Gastrocnemius medialis (tissue), 4 donors: ENCODE results near the gene NUDT22. TPM values are rescaled to one million over a fixed set of nuclear protein-coding genes. Genes with fewer than 3 reads are reported as not detected.
A peak's percentile ranks its signal among the peaks of the same experiment; 100 is the strongest.

Experiments used
- ATAC-seq, 2 donors: fragments of 150-250 bp; one replicate each; pipeline ENCODE4 v1.9.1; 2016
- DNase-seq, 2 donors: peaks; one replicate each; pipeline ENCODE4 v3.0.0-alpha.2; 2019
- H3K27ac ChIP-seq, 4 donors: fragments of 200-600 bp; sonication (generic); 1 replicate in 1 of 4; 2 replicates in 3 of 4; pipeline ENCODE4 v1.5.1; 2016 to 2018; ENCODE audit warnings: mild to moderate bottlenecking in 2 of 4, moderate library complexity in 1 of 4
- H3K27me3 ChIP-seq, 3 donors: fragments of 200-600 bp; sonication (generic) in 2 of 3; 1 replicate in 1 of 3; 2 replicates in 2 of 3; pipeline versions ENCODE4 v1.5.1 to v1.6.0; 2016 to 2019; ENCODE audit warnings: mild to moderate bottlenecking in 1 of 3, moderate library complexity in 1 of 3
- H3K36me3 ChIP-seq, 2 donors: fragments of 200-600 bp; sonication (generic) in 1 of 2; one replicate each; pipeline ENCODE4 v1.5.1; 2017 to 2018
- H3K4me1 ChIP-seq, 2 donors: fragments of 200-600 bp; sonication (generic) in 1 of 2; one replicate each; pipeline ENCODE4 v1.5.1; 2016 to 2017; ENCODE audit warnings: mild to moderate bottlenecking in 2 of 2
- H3K4me3 ChIP-seq, 4 donors: fragments of 200-600 bp; sonication (generic) in 3 of 4; 1 replicate in 1 of 4; 2 replicates in 3 of 4; pipeline ENCODE4 v1.5.1; 2016 to 2019; ENCODE audit warnings: mild to moderate bottlenecking in 2 of 4
- H3K9me3 ChIP-seq, 3 donors: fragments of 200-600 bp; sonication (generic) in 2 of 3; 1 replicate in 1 of 3; 2 replicates in 2 of 3; pipeline ENCODE4 v1.5.1; 2016 to 2019
- CTCF ChIP-seq, 5 experiments: fragments of 450-650 bp in 3 of 5; fragments of 200-600 bp in 2 of 5; sonication (generic) in 2 of 5; IDR thresholded peaks in 4 of 5; conservative IDR thresholded peaks in 1 of 5; 1 replicate in 4 of 5; 2 replicates in 1 of 5; pipeline ENCODE4 v1.5.1; 2016 to 2019; ENCODE audit warnings: antibody characterized with exemption in 5 of 5, mild to moderate bottlenecking in 3 of 5, moderate library complexity in 3 of 5
- POLR2A ChIP-seq, 2 donors: fragments of 450-650 bp; IDR thresholded peaks; one replicate each; pipeline ENCODE4 v1.6.1; 2017; ENCODE audit warnings: antibody characterized with exemption in 2 of 2, mild to moderate bottlenecking in 2 of 2, moderate library complexity in 2 of 2
- in situ Hi-C, 4 donors: fragments of 200-750 bp; cut with MboI; loops; one replicate each; pipeline versions ENCODE4 v1.15.0 to v1.8.0; 2017; ENCODE audit warnings: low sequenced_read_pairs in 4 of 4
- intact Hi-C: fragments of 100-400 bp; cut with DNase I; formaldehyde crosslinking; loops from one replicate; pipeline ENCODE4 v1.15.1; 2023; ENCODE audit warnings: low total_unique reads
- total RNA-seq, 4 donors: library from RNA; depleted of rRNA; stranded (reverse); fragments of >200 nt; gene quantifications; one replicate each; pipeline versions ENCODE4 v1.1.0 to v1.2.3, GENCODE V29; 2016

Gene NUDT22
- total RNA-seq, 4 donors from 2014 or later: 32.3 to 70.7 (median 53.4) TPM

GRCh38 chr11:64223001-64223651, 2.9 kb upstream of the NUDT22 start:
- H3K9me3 ChIP-seq: no peaks in the 10 kb centered on the region
- H3K27me3 ChIP-seq: no peaks in the 10 kb centered on the region
- H3K36me3 ChIP-seq: peaks cover 0 to 7% of the 10 kb centered on the region in 2 donors
- in situ Hi-C loops (no loop called here), intact Hi-C loops (no loop called here)
- H3K4me3 ChIP-seq: no peak overlapping the region
- ATAC-seq (peak in 1 of 2 donors; percentile 19), DNase-seq (peak in 1 of 2 donors; percentile 76)
- TF ChIP-seq CTCF (IDR thresholded peaks at IDR 0.05 in 4 of 5, conservative IDR thresholded peaks at IDR 0.05 in 1 of 5) (no peak), POLR2A (IDR thresholded peaks at IDR 0.05) (no peak)
- peaks cover 31 to 52% of the 10 kb centered on the region in 2 donors for H3K4me1 ChIP-seq
- H3K27ac ChIP-seq: peak overlapping the region in 3 of 4 donors; percentile 62 to 95 (median 81)

- no peaks in the 10 kb centered on the region for H3K9me3 ChIP-seq
- DNase-seq (no peak), ATAC-seq (no peak)
- no peaks in the 10 kb centered on the region for H3K27me3 ChIP-seq
- intact Hi-C loops (no loop called here), in situ Hi-C loops (no loop called here)
- peaks cover 0 to 7% of the 10 kb centered on the region in 2 donors for H3K36me3 ChIP-seq
- TF ChIP-seq CTCF (IDR thresholded peaks at IDR 0.05 in 4 of 5, conservative IDR thresholded peaks at IDR 0.05 in 1 of 5): no peak
- H3K4me1 ChIP-seq: peaks cover 34 to 53% of the 10 kb centered on the region in 2 donors
- H3K27ac ChIP-seq: peak overlapping the region; percentile 95 to 99 (median 96)
- H3K4me3 ChIP-seq: no peak overlapping the region
Observed at GRCh38 chr11:64224151-64224890, 1.8 kb upstream of the NUDT22 start.

GRCh38 chr11:64224891-64225607, 1.0 kb upstream of the NUDT22 start:
- H3K27me3 ChIP-seq: no peaks in the 10 kb centered on the region
- intact Hi-C loops: loop anchor here (5.0 kb wide), 1 partner anchor 58 kb away; the partner anchor contains the start of gene MACROD1
- H3K27ac ChIP-seq: peak overlapping the region; percentile 95 to 99 (median 96)
- peak; percentile 0 to 5 for ATAC-seq
- H3K4me1 ChIP-seq: peaks cover 41 to 61% of the 10 kb centered on the region in 2 donors
- no peaks in the 10 kb centered on the region for H3K9me3 ChIP-seq
- TF ChIP-seq CTCF (IDR thresholded peaks at IDR 0.05 in 4 of 5, conservative IDR thresholded peaks at IDR 0.05 in 1 of 5) (no peak), POLR2A (IDR thresholded peaks at IDR 0.05) (no peak)
- in situ Hi-C loops: no loop called here
- peaks cover 0 to 5% of the 10 kb centered on the region in 2 donors for H3K36me3 ChIP-seq
- H3K4me3 ChIP-seq: peak overlapping the region; percentile 86 to 92 (median 88)
- DNase-seq: no peak

GRCh38 chr11:64226507-64227051, 505 bp downstream of the NUDT22 start:
- in situ Hi-C loops: no loop called here
- ATAC-seq: peak; percentile 32 to 48
- DNase-seq: peak; percentile 41 to 74
- H3K36me3 ChIP-seq: no peaks in the 10 kb centered on the region
- H3K4me1 ChIP-seq: peaks cover 48 to 55% of the 10 kb centered on the region in 2 donors
- intact Hi-C loops: loop anchor here (1.0 to 5.0 kb wide), 3 partner anchors 19 to 59 kb away; partner anchors contain the start of genes MACROD1 and STIP1
- H3K27ac ChIP-seq: peak overlapping the region; percentile 95 to 99 (median 96)
- H3K4me3 ChIP-seq: peak overlapping the region; percentile 86 to 92 (median 88)
- H3K9me3 ChIP-seq: no peaks in the 10 kb centered on the region
- H3K27me3 ChIP-seq: no peaks in the 10 kb centered on the region
- TF ChIP-seq CTCF (IDR thresholded peaks at IDR 0.05 in 4 of 5, conservative IDR thresholded peaks at IDR 0.05 in 1 of 5): no peak
- peak in 1 of 2 donors; percentile 5 for TF ChIP-seq POLR2A (IDR thresholded peaks at IDR 0.05)
